ENCODE measurements around the gene ABCC1. TPM values are rescaled to one million over a fixed set of nuclear protein-coding genes. Genes with fewer than 3 reads are reported as not detected.
"Not testable (repeated sequence)": the region's sequence is repeated elsewhere in the genome, so short reads cannot be mapped to it uniquely, and the experiment has no call there.

ABCC1 gene
- total RNA-seq, 1 donor from 2014 or later, result 24.5 TPM

DNA sequence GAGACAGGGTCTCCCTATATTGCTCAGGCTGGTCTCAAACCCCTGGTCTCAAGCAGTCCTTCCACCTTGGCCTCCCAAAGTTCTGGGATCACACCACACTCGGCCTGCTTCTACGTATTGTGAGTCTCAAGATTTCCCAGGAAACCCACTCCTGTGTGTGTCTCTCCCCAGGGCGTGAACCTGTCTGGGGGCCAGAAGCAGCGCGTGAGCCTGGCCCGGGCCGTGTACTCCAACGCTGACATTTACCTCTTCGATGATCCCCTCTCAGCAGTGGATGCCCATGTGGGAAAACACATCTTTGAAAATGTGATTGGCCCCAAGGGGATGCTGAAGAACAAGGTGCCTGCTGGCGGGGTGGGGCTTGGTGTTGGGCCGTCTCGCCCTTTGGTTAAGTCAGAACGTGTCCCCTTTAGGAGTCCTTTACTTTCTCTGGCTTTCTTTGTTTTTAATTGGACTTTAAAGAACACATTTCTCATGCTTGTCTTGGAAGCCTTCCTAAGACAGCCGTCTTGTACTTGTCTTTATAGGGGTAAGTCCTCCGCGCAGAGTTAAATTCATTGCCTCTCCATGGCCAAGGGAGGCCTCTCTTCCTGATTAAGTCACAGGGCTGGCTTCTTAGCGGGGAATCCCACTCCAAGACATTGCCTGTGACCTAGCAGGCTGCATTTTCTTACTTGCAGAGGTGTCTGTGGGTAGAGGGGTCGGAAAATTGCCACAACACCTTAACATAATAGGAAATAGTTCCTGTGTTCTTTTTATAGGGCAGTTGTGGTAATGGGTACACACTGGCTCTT is 137.4 kb downstream of the ABCC1 start:
- ATAC-seq (no peak), DNase-seq (ENCODE audit: missing footprints) (no peak)
- intact Hi-C loops (cut with DNase I), result no loop called here

DNA sequence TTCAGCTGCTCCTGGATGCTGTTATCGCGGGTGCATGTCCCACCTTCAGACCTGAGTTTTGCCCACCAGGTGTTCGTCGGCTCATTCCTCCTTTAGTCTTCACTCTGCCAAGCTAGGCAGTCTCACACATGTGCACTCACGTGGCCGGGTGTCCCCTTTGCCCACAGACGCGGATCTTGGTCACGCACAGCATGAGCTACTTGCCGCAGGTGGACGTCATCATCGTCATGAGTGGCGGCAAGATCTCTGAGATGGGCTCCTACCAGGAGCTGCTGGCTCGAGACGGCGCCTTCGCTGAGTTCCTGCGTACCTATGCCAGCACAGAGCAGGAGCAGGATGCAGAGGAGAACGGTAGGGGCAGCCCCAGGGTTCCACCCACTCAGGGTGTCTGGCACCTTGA is 140.8 kb downstream of the ABCC1 start:
- ATAC-seq (no peak), DNase-seq (ENCODE audit: missing footprints) (no peak)
- intact Hi-C loops (cut with DNase I), result no loop called here

DNA sequence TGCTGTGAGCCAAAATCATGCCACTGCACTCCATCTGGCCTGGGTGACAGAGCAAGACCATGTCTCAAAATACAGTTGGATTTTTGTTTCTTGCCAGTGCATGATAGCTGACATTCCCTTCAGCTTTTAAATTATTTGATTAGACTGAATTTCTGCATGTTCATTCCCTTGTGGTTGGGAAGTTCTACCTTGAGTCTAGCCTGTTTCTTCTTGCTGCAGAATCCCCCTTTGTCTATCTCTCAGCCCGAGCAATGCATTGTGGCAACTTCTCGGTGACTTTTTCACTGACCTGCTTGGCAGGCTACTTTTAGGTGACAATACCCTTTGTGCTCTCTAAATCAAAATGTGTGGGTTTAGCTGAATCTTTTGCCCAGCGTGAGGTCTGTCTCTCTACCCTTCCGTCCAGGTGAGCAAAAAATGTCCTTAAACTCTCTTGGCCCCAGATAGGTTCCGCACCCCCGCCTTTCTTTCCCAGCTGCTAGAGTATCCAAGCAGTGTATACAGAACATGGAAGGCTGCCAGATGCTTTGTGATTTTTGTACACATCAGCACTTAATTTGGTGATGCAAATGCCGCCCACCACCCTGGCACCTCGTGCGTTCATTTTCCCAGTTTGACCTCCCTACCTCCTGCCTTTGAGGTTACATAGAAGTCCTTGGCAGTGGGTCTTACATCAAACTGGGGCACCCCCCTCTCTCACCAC is 143.7 kb downstream of the ABCC1 start:
- no peak for ATAC-seq
- DNase-seq (ENCODE audit: missing footprints), result no peak
- intact Hi-C loops (cut with DNase I), result no loop called here

DNA sequence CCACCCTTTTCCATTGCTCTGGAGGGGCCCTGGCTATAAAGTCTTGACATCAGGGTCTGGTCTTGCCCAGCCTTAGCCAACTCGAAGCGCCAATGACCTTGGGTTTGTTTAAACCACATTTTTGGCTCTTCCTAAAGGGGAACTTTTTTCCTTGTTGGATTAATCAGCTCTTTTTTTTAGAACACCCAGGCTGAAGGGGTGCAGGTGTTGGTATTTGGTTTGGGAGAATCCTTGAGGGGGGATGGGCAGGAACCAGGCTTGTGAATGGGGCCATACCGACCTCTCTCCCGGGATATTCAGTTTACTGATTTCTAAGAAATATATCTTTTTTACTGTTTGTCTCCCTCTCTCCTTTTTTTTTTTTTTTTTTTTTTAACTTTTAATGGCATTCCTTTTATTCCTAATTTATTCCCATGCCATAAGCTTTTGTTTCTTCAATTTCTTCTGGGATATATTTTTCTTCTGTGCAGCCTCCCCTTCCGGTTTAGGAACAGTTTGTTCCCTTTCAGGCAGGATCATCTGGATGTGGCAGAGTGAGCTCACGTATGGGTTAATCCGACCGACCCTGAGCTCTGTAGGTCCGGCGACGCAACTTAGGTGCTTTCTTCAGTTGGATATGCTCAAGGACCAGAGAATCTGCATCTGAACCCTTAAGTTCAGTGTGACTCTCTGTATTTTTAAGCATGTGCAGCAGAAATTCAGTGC is 144.4 kb downstream of the ABCC1 start:
- DNase-seq (ENCODE audit: missing footprints), result no peak
- intact Hi-C loops (cut with DNase I), result no loop called here
- no peak for ATAC-seq

DNA sequence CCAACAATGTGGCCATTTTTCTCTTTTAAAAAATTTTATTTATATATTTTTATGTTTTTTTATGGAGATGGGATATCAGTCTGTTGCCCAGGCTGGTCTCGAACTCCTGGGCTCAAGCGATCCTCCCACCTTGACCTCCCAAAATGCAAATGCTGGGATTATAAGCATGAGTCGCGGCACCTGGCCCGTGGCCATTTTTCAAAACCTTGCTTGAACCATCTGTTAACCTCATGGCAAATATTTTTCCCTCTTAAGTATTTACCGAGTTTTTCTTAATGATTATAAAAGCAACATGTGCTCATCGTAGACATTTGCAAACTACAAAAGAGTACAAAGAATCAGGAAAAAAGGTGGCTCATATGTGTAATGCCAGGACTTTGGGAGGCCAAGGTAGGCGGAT is 146.2 kb downstream of the ABCC1 start:
- intact Hi-C loops (cut with DNase I), result no loop called here
- DNase-seq (ENCODE audit: missing footprints) (no peak), ATAC-seq (no peak)

DNA sequence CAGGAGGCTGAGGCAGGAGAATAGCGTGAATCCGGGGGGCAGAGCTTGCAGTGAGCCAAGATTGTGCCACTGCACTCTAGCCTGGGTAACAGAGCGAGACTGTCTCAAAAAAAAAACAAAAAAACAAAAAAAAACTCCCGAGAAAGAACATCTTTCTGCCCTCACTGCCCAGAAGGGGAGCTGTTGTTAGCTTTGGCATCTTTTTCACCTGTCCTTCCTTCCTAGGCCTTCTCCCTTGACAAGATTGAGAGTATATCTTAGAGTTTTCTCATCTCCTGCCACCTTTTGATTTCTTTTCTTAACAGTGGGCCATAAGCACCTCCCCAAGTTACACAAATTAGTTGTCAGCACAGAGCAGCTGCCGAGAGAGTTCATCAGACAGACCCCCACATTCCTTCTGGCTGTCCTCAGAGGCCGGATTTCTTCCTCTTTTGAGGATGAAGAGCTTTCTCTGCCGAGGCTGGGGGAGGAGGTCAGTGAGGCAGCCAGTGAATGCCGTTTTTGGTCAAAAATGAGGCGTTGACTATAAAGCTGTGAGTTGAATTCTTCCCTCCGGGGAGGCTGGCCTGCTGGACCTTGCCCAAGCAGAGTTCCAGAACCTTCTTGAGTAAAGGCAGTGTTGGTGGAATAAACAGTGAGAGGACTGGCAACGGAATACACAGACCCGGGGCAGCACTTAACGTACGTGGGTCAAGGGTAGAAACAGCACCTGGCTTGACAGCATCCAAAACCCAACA is 146.9 kb downstream of the ABCC1 start:
- DNase-seq (ENCODE audit: missing footprints), result no peak
- peak; percentile 26 for ATAC-seq
- intact Hi-C loops (cut with DNase I), result no loop called here

DNA sequence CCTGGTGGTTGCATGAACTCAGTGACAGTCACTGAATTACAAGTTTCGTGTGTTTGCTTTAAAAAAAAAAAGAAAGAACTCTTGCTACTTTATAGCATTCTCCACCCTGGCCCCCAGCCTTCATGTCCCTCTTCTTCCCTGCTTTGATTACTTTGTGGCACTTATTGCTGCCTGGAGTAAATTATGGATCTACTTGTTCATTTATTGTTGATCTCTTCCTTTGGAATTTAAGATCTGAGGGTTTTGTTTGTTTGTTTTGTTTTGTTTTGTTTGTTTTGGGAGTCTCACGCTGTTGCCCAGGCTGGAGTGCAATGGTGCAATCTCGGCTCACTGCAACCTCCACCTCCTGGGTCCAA is 147.4 kb downstream of the ABCC1 start:
- no peak for ATAC-seq
- no peak for DNase-seq (ENCODE audit: missing footprints)
- intact Hi-C loops (cut with DNase I), result no loop called here

DNA sequence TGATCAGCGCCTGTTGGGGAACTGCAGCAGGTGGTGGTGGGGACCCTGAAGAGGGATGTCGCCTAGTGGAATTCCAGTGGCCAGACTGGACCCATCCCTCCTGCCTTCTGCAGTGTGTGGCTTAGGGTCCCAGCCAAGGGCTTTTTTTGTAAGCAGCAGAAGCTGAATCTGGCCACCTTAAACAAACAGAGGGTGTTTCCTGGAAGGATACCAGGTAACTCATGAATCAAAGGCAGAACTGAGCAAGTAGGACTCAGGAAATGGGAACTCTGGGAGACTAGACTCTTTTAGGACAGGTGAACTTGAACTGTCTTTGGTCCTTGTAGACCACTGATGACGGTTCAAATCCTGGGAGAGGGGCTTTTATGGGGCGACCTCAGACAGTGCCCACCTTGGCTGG is 149.9 kb downstream of the ABCC1 start:
- ATAC-seq (no peak), DNase-seq (ENCODE audit: missing footprints) (no peak)
- intact Hi-C loops (cut with DNase I), result no loop called here

DNA sequence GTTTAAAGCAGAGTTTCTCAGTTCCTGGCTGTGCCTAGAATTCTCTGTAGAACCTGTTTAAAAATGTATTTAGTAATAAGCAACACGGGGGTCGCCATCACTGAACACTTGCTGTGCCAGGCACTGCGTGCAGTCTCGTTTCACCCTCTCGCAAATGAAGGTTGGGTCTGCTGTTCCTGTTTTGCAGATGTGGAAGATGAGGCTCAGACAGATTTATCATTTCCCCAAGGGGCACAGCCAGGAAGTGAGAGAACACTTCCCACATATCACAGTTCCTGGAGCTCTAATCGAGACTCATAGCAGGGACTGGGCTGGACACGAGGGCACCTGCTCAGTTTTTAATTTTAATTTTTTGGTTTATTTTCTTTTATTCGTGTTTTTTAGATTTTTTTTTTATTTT is 151.2 kb downstream of the ABCC1 start:
- ATAC-seq (no peak), DNase-seq (ENCODE audit: missing footprints) (no peak)
- intact Hi-C loops (cut with DNase I), result no loop called here

DNA sequence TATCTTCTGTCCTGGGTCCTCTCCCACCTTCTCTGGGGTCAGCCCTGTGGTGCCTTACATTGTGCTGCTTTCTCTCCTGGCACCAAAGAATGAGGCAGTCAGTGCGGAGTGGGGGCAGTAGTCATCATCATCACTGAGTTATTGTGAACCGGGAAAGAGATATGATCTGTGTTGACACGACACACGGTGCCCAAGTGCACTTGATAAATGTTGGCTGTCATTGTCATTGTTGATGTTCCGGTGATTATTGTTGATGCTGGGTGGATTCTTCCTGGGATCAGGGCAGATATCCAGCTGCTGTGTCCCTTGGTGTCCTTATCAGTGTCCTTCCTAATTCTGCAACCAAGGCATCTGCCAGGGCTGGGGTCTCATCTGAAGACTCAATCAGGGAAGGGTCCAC is 152.2 kb downstream of the ABCC1 start:
- DNase-seq (ENCODE audit: missing footprints), result no peak
- ATAC-seq, result no peak
- intact Hi-C loops (cut with DNase I), result no loop called here

DNA sequence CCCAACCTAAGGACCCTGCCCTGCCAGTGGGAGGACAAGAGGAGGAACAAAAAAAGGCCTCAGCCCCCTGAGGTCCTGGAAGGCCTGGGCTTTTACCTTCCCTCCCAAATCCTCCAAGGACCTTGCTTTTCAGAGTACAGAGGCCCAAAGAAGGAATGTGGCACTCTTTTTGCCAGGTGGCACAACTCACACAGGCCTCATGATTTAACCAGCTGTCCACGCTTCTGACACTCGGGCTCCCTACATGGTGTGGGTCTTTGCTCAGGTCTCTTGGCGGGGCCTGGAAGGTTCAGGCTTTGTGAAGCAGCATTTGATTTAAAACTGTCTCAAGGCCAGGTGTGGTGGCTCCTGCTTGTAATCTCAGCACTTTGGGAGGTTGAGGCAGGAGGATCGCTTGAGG is 153.3 kb downstream of the ABCC1 start:
- DNase-seq (ENCODE audit: missing footprints) (no peak), ATAC-seq (no peak)
- intact Hi-C loops (cut with DNase I), result no loop called here

DNA sequence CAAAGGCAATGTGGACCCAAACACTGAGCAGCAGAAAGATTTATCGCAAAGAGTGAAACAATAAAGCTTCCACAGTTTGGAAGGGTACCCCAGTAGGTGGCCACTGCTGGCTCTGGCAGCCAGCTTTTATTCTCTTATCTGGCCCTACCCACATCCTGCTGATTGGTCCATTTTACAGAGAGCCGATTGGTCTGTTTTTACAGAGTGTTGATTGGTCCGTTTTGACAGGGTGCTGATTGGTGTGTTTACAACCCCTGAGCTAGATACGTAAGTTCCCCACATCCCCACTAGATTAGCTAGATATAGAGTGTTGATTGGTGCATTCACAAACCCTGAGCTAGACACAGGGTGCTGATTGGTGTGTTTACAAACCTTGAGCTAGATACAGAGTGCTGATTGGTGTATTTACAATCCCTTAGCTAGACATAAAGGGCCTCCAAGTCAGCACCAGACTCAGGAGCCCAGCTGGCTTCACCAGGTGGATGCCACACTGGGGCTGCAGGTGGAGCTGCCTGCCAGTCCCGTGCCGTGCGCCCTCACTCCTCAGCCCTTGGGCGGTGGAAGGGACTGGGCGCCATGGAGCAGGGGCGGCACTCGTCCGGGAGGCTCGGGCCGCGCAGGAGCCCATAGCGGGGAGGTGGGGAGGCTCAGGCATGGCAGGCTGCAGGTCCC is 154.9 kb downstream of the ABCC1 start:
- intact Hi-C loops (cut with DNase I); ATAC-seq: not testable (repeated sequence)

DNA sequence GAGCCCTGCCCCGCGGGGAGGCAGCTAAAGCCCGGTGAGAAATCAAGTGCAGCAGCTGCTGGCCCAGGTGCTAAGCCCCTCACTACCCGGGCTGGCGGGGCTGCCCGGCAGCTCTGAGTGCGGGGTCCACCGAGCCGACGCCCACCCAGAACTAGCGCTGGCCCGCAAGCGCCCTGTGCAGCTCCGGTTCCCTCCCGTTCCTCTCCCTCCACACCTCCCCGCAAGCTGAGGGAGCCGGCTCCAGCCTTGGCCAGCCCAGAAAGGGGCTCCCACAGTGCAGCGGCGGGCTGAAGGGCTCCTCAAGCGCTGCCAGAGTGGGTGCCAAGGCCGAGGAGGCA is 155.4 kb downstream of the ABCC1 start:
- DNase-seq (ENCODE audit: missing footprints); intact Hi-C loops (cut with DNase I); ATAC-seq: not testable (repeated sequence)

More for the DNA sequence above, 154.9 kb downstream of the ABCC1 start:
- DNase-seq (ENCODE audit: missing footprints), result not testable (repeated sequence)

DNA sequence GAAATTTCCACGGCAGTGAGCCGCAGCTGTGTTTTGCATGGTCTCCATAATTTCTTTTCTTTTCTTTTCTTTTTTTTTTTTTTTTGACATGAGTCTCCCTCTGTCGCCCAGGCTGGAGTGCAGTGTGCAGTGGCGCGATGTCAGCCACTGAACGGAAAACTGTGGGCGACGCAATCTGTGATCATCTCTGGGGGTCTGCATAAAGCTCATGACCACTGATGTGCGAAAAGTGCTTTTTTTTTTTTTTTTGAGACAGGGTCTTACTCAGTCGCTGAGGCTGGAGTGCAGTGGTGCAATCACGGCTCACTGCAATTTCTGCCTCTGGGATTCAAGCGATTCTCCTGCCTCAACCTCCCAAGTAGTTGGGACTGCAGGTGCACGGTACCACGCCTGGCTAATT is 156.2 kb downstream of the ABCC1 start:
- intact Hi-C loops (cut with DNase I), result no loop called here
- ATAC-seq, result no peak
- no peak for DNase-seq (ENCODE audit: missing footprints)

DNA sequence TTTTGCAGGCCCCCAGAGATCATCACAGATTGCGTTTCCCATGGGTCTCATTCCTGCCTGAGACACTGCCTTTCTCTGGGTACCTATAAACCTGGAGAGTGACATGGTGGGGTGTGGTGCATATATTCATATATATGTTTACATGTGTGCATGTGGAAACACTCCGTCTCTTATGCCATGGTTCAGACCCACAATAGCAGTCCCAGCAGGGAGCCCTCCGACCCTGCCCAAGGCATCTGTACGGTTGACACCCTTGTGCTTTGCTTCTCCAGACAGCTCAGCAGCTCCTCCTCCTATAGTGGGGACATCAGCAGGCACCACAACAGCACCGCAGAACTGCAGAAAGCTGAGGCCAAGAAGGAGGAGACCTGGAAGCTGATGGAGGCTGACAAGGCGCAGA is 157.1 kb downstream of the ABCC1 start:
- ATAC-seq, result no peak
- DNase-seq (ENCODE audit: missing footprints), result no peak
- intact Hi-C loops (cut with DNase I), result no loop called here

DNA sequence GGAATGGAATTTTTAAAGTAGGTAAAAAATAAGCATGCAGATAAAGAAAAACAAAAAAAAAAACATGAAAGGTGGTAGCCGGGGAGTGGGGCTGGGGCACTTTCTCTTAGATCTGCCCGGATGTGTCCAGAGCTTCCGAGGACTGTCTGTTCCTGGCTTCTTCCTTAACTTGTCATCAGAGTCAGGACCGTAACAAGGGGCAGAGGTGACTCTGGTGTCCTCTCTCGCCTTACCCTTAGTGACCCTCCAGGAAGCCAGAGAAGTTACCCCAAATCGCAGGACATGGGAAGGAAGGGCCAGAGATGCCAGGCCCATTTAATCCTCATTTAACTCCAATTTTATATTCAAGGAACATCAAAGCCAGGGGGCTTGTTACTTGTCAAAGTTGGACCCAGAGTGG is 158.4 kb downstream of the ABCC1 start:
- ATAC-seq, result no peak
- DNase-seq (ENCODE audit: missing footprints), result no peak
- intact Hi-C loops (cut with DNase I), result no loop called here

DNA sequence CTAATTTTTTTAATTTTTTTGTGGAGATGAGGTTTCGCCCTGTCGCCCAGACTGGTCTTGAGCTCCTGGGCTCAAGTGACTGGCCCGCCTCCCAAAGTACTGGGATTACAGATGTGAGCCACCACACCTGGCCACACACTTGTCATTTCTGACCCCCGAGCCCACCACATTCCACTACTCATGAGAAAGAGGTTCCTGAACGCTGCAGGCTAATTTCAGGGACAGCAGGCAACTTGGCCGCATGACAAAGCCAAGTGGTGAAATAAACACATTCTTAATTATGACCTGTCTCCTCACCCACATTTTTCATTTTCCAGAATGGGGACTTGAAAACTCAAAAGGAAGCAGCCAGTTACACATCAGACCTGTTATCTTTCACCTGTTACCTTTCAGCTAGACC is 159.3 kb downstream of the ABCC1 start:
- ATAC-seq (no peak), DNase-seq (ENCODE audit: missing footprints) (no peak)
- intact Hi-C loops (cut with DNase I), result no loop called here

DNA sequence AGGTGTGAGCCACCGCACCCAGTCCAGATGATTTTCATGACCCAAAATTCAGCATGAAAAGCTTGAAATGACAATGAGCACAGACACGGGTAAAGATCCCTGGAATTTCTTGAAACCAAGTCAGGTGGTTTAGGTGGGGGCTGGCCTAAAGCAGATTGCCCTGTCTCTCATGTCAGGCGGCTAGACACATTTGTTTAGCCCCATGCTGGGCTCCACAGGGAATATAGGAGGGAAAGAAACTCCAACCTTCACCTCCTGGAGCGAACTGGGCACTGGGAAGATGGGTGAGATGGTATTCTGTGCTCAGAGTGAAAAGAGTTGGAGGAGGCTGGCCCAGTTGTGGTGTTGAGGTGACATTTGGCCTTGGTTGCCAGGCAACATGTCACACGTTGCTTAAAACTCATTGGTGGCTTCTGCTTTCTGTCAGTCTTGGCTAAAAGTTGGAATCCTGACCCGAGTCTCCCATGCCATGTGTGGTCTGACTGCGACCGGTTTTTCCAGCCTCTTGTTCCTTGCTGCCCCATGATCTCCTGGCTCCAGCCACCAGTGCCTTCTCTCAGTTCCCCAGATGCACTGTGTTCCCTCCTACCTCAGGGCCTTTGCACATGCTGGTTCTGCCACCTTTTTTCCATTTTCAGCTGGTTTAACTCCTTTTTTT is 160.2 kb downstream of the ABCC1 start:
- intact Hi-C loops (cut with DNase I), result no loop called here
- ATAC-seq (no peak), DNase-seq (ENCODE audit: missing footprints) (no peak)

DNA sequence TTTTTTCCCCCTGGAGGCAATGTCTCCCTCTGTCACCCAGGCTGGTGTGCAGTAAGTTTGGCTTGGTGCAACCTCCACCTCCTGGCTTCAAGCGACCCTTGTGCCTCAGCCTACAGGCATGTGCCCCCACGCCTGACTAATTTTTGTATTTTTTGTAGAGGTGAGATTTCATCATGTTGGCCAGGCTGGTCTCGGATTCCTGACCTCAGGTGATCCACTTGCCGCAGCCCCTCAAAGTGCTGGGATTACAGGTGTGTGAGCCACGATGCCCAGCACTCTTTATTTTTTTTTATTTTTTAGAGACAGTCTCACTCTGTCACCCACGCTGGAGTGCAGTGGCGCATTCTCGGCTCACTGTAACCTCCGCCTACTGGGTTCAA is 160.7 kb downstream of the ABCC1 start:
- intact Hi-C loops (cut with DNase I), result no loop called here
- ATAC-seq (no peak), DNase-seq (ENCODE audit: missing footprints) (no peak)

Measured in Right ventricle myocardium inferior (tissue), 1 donor.